ENCODE measurements around the gene IGSF22. TPM values are rescaled to one million over a fixed set of nuclear protein-coding genes. Genes with fewer than 3 reads are reported as not detected.

IGSF22 gene
- polyA plus RNA-seq, 2 donors, result 0.02 to 0.18 TPM

- WGBS, 2 donors, result 13% methylated on average over 34 of the region's 34 CpGs
- Histone ChIP-seq H3K27ac (ENCODE audit: low read depth in 2 of 2, low read length in 1 of 2) (peak overlapping the region; percentile 38 to 48), H3K4me1 (ENCODE audit: control insufficient read depth in 2 of 2, insufficient read depth in 2 of 2, low read length in 1 of 2) (peaks cover 3 to 7% of the 10 kb centered on the region in 2 donors), H3K9me3 (ENCODE audit: control insufficient read depth in 2 of 2, insufficient read depth in 1 of 2, low read depth in 1 of 2, low read length in 1 of 2) (no peaks in the 10 kb centered on the region), H3K4me3 (ENCODE audit: low read depth in 1 of 2, low read length in 2 of 2) (peak overlapping the region; percentile 37 to 51), H3K27me3 (ENCODE audit: control insufficient read depth in 1 of 2, insufficient read depth in 2 of 2, low read length in 2 of 2) (no peaks in the 10 kb centered on the region), H3K36me3 (ENCODE audit: control insufficient read depth in 2 of 2, insufficient read depth in 2 of 2, low read length in 1 of 2) (no peaks in the 10 kb centered on the region)
Observed at GRCh38 chr11:18706330-18707243, 19.4 kb downstream of the IGSF22 start.

- H3K27me3 ChIP-seq (ENCODE audit: control insufficient read depth in 1 of 2, insufficient read depth in 2 of 2, low read length in 2 of 2), result no peaks in the 10 kb centered on the region
- WGBS, 2 donors, result 4 to 5% methylated on average over 39 to 46 of the region's 46 CpGs
- H3K4me1 ChIP-seq (ENCODE audit: control insufficient read depth in 2 of 2, insufficient read depth in 2 of 2, low read length in 1 of 2), result peaks cover 3 to 7% of the 10 kb centered on the region in 2 donors
- peak overlapping the region; percentile 22 to 38 for H3K27ac ChIP-seq (ENCODE audit: low read depth in 2 of 2, low read length in 1 of 2)
- peak overlapping the region; percentile 37 to 54 for H3K4me3 ChIP-seq (ENCODE audit: low read depth in 1 of 2, low read length in 2 of 2)
- no peaks in the 10 kb centered on the region for H3K9me3 ChIP-seq (ENCODE audit: control insufficient read depth in 2 of 2, insufficient read depth in 1 of 2, low read depth in 1 of 2, low read length in 1 of 2)
- no peaks in the 10 kb centered on the region for H3K36me3 ChIP-seq (ENCODE audit: control insufficient read depth in 2 of 2, insufficient read depth in 2 of 2, low read length in 1 of 2)
Observed at GRCh38 chr11:18705651-18706281, 20.2 kb downstream of the IGSF22 start.

- Histone ChIP-seq H3K4me1 (ENCODE audit: control insufficient read depth in 2 of 2, insufficient read depth in 2 of 2, low read length in 1 of 2) (peaks cover 3 to 7% of the 10 kb centered on the region in 2 donors), H3K27me3 (ENCODE audit: control insufficient read depth in 1 of 2, insufficient read depth in 2 of 2, low read length in 2 of 2) (no peaks in the 10 kb centered on the region), H3K27ac (ENCODE audit: low read depth in 2 of 2, low read length in 1 of 2) (no peak overlapping the region), H3K9me3 (ENCODE audit: control insufficient read depth in 2 of 2, insufficient read depth in 1 of 2, low read depth in 1 of 2, low read length in 1 of 2) (no peaks in the 10 kb centered on the region), H3K36me3 (ENCODE audit: control insufficient read depth in 2 of 2, insufficient read depth in 2 of 2, low read length in 1 of 2) (no peaks in the 10 kb centered on the region), H3K4me3 (ENCODE audit: low read depth in 1 of 2, low read length in 2 of 2) (no peak overlapping the region)
- WGBS, 2 donors, result 57 to 75% methylated on average over 1 of the region's 1 CpG
Observed at GRCh38 chr11:18704698-18705097, 21.3 kb downstream of the IGSF22 start.

- H3K4me1 ChIP-seq (ENCODE audit: control insufficient read depth in 2 of 2, insufficient read depth in 2 of 2, low read length in 1 of 2), result peaks cover 3 to 7% of the 10 kb centered on the region in 2 donors
- no peaks in the 10 kb centered on the region for H3K9me3 ChIP-seq (ENCODE audit: control insufficient read depth in 2 of 2, insufficient read depth in 1 of 2, low read depth in 1 of 2, low read length in 1 of 2)
- no peak overlapping the region for H3K27ac ChIP-seq (ENCODE audit: low read depth in 2 of 2, low read length in 1 of 2)
- WGBS, 2 donors, result 82 to 90% methylated on average over 5 of the region's 5 CpGs
- H3K27me3 ChIP-seq (ENCODE audit: control insufficient read depth in 1 of 2, insufficient read depth in 2 of 2, low read length in 2 of 2), result no peaks in the 10 kb centered on the region
- H3K36me3 ChIP-seq (ENCODE audit: control insufficient read depth in 2 of 2, insufficient read depth in 2 of 2, low read length in 1 of 2), result no peaks in the 10 kb centered on the region
- H3K4me3 ChIP-seq (ENCODE audit: low read depth in 1 of 2, low read length in 2 of 2), result no peak overlapping the region
Observed at GRCh38 chr11:18704045-18704645, 21.8 kb downstream of the IGSF22 start.

DNA sequence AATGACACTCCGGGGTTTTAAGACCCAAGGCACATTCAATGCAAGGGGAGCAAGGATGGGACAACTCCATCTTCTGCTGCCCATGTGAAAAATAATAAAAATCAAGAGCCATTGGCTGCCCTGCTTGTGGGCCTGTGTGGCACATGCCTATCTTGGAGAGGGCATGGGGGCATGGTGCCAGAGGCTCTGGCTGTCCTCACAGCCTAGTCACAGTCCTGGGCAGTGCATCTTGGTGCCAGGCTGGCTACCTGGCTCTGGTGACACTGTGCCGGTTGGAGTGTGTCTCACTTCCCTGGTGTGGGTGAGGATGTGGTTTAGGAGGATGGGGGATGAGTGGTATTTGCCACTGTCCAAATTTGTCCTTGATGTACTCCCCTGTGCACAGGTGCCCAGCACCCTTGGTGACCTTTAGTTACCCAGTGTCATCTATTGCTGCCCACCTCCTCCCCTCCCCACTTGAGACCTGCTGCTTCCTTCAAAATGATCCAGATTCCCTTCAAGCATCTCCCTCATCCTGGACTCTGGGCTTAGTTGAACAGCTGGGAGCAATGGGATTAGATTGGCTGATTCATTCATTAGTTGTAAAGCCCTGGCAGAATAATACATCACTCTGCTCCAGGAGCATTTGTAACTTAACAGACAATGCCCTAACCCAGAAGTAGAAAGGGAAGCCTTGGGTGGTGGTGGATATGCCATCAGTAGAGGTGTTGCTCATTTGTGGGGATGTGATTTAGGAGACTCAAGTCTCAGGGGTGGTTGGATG lies 22.8 kb downstream of the IGSF22 start:
- 44 to 90% methylated on average over 2 of the region's 2 CpGs for WGBS, 2 donors
- no peaks in the 10 kb centered on the region for H3K9me3 ChIP-seq (ENCODE audit: control insufficient read depth in 2 of 2, insufficient read depth in 1 of 2, low read depth in 1 of 2, low read length in 1 of 2)
- H3K36me3 ChIP-seq (ENCODE audit: control insufficient read depth in 2 of 2, insufficient read depth in 2 of 2, low read length in 1 of 2), result no peaks in the 10 kb centered on the region
- peaks cover 3 to 7% of the 10 kb centered on the region in 2 donors for H3K4me1 ChIP-seq (ENCODE audit: control insufficient read depth in 2 of 2, insufficient read depth in 2 of 2, low read length in 1 of 2)
- no peak overlapping the region for H3K4me3 ChIP-seq (ENCODE audit: low read depth in 1 of 2, low read length in 2 of 2)
- no peaks in the 10 kb centered on the region for H3K27me3 ChIP-seq (ENCODE audit: control insufficient read depth in 1 of 2, insufficient read depth in 2 of 2, low read length in 2 of 2)
- H3K27ac ChIP-seq (ENCODE audit: low read depth in 2 of 2, low read length in 1 of 2), result no peak overlapping the region

- H3K4me1 ChIP-seq (ENCODE audit: control insufficient read depth in 2 of 2, insufficient read depth in 2 of 2, low read length in 1 of 2), result peaks cover 3 to 7% of the 10 kb centered on the region in 2 donors
- H3K9me3 ChIP-seq (ENCODE audit: control insufficient read depth in 2 of 2, insufficient read depth in 1 of 2, low read depth in 1 of 2, low read length in 1 of 2), result no peaks in the 10 kb centered on the region
- H3K4me3 ChIP-seq (ENCODE audit: low read depth in 1 of 2, low read length in 2 of 2), result no peak overlapping the region
- 94 to 96% methylated on average over 17 of the region's 17 CpGs for WGBS, 2 donors
- H3K27ac ChIP-seq (ENCODE audit: low read depth in 2 of 2, low read length in 1 of 2), result no peak overlapping the region
- H3K36me3 ChIP-seq (ENCODE audit: control insufficient read depth in 2 of 2, insufficient read depth in 2 of 2, low read length in 1 of 2), result no peaks in the 10 kb centered on the region
- H3K27me3 ChIP-seq (ENCODE audit: control insufficient read depth in 1 of 2, insufficient read depth in 2 of 2, low read length in 2 of 2), result no peaks in the 10 kb centered on the region
Observed at GRCh38 chr11:18701614-18702216, 24.3 kb downstream of the IGSF22 start.

GRCh38 chr11:18700872-18701271 lies 25.1 kb downstream of the IGSF22 start:
- H3K27ac ChIP-seq (ENCODE audit: low read depth in 2 of 2, low read length in 1 of 2), result no peak overlapping the region
- no peaks in the 10 kb centered on the region for H3K27me3 ChIP-seq (ENCODE audit: control insufficient read depth in 1 of 2, insufficient read depth in 2 of 2, low read length in 2 of 2)
- 89 to 95% methylated on average over 7 of the region's 7 CpGs for WGBS, 2 donors
- H3K4me1 ChIP-seq (ENCODE audit: control insufficient read depth in 2 of 2, insufficient read depth in 2 of 2, low read length in 1 of 2), result peaks cover 1 to 6% of the 10 kb centered on the region in 2 donors
- no peaks in the 10 kb centered on the region for H3K9me3 ChIP-seq (ENCODE audit: control insufficient read depth in 2 of 2, insufficient read depth in 1 of 2, low read depth in 1 of 2, low read length in 1 of 2)
- no peaks in the 10 kb centered on the region for H3K36me3 ChIP-seq (ENCODE audit: control insufficient read depth in 2 of 2, insufficient read depth in 2 of 2, low read length in 1 of 2)
- no peak overlapping the region for H3K4me3 ChIP-seq (ENCODE audit: low read depth in 1 of 2, low read length in 2 of 2)

DNA sequence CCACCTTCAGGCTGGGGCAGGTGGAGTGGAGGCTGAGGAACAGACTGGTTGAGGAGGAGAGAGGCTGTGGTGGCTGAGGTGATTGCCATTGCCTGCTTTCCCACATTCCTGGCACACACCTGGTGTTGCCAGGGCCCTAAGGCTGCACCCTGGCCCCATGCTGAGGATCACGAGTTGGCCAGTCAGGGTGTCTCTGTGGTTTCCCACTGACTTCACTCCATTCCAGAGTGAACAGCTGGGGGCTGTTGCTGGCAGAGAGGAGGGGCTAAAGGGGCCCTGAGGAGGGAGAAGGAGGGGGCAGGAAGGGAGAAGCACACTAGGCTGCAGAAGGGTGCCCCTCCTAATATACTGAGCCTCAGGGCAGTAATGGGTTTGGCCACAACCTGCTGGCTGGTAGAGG lies 25.6 kb downstream of the IGSF22 start:
- Histone ChIP-seq H3K9me3 (ENCODE audit: control insufficient read depth in 2 of 2, insufficient read depth in 1 of 2, low read depth in 1 of 2, low read length in 1 of 2) (no peaks in the 10 kb centered on the region), H3K4me1 (ENCODE audit: control insufficient read depth in 2 of 2, insufficient read depth in 2 of 2, low read length in 1 of 2) (peaks cover 0 to under 1% of the 10 kb centered on the region in 2 donors), H3K27ac (ENCODE audit: low read depth in 2 of 2, low read length in 1 of 2) (no peak overlapping the region), H3K27me3 (ENCODE audit: control insufficient read depth in 1 of 2, insufficient read depth in 2 of 2, low read length in 2 of 2) (no peaks in the 10 kb centered on the region), H3K4me3 (ENCODE audit: low read depth in 1 of 2, low read length in 2 of 2) (no peak overlapping the region), H3K36me3 (ENCODE audit: control insufficient read depth in 2 of 2, insufficient read depth in 2 of 2, low read length in 1 of 2) (no peaks in the 10 kb centered on the region)
- 33 to 38% methylated on average over 1 of the region's 1 CpG for WGBS, 2 donors

GRCh38 chr11:18699848-18700261 lies 26.1 kb downstream of the IGSF22 start:
- H3K4me3 ChIP-seq (ENCODE audit: low read depth in 1 of 2, low read length in 2 of 2), result peak overlapping the region in 1 of 2 donors; percentile 75
- H3K9me3 ChIP-seq (ENCODE audit: control insufficient read depth in 2 of 2, insufficient read depth in 1 of 2, low read depth in 1 of 2, low read length in 1 of 2), result no peaks in the 10 kb centered on the region
- no peaks in the 10 kb centered on the region for H3K36me3 ChIP-seq (ENCODE audit: control insufficient read depth in 2 of 2, insufficient read depth in 2 of 2, low read length in 1 of 2)
- no peaks in the 10 kb centered on the region for H3K27me3 ChIP-seq (ENCODE audit: control insufficient read depth in 1 of 2, insufficient read depth in 2 of 2, low read length in 2 of 2)
- no peaks in the 10 kb centered on the region for H3K4me1 ChIP-seq (ENCODE audit: control insufficient read depth in 2 of 2, insufficient read depth in 2 of 2, low read length in 1 of 2)
- 56 to 62% methylated on average over 3 of the region's 3 CpGs for WGBS, 2 donors
- no peak overlapping the region for H3K27ac ChIP-seq (ENCODE audit: low read depth in 2 of 2, low read length in 1 of 2)

Measured in esophagus (tissue), 2 donors.